Smooth muscle cell (in vitro differentiated cells): ENCODE data around the gene TTC27. TPM values are rescaled to one million over a fixed set of nuclear protein-coding genes. Genes with fewer than 3 reads are reported as not detected.

Experiments used
- DNase-seq: peaks from one replicate; lab custom pipeline; 2025; ENCODE audit not compliant: unreplicated experiment; lab: John Stamatoyannopoulos, UW
- H2AFZ ChIP-seq: fragments of 200-600 bp; sonication (generic); 2 replicates; pipeline ENCODE4 v1.6.0; 2016; ENCODE audit warnings: antibody characterized with exemption, low read depth, mild to moderate bottlenecking
- H3F3A ChIP-seq: fragments of 200-600 bp; sonication (generic); 2 replicates; pipeline ENCODE4 v1.6.0; 2017; ENCODE audit warnings: antibody characterized with exemption, low read depth
- H3K27ac ChIP-seq: fragments of 200-600 bp; sonication (generic); 2 replicates; pipeline ENCODE4 v1.5.1; 2016; ENCODE audit warnings: low read depth, mild to moderate bottlenecking
- H3K27me3 ChIP-seq: fragments of 200-600 bp; sonication (generic); 2 replicates; pipeline ENCODE4 v1.6.1; 2016; ENCODE audit warnings: low read depth, mild to moderate bottlenecking
- H3K36me3 ChIP-seq: fragments of 200-600 bp; sonication (generic); 2 replicates; pipeline ENCODE4 v1.5.1; 2016; ENCODE audit warnings: low read depth
- H3K4me1 ChIP-seq: fragments of 200-600 bp; sonication (generic); 2 replicates; pipeline ENCODE4 v1.5.1; 2016; ENCODE audit warnings: low read depth
- H3K4me2 ChIP-seq: fragments of 200-600 bp; sonication (generic); 2 replicates; pipeline ENCODE4 v1.6.0; 2016; ENCODE audit warnings: mild to moderate bottlenecking
- H3K4me3 ChIP-seq: fragments of 200-600 bp; sonication (generic); 2 replicates; pipeline ENCODE4 v1.5.1; 2016; ENCODE audit warnings: mild to moderate bottlenecking
- H3K79me2 ChIP-seq: fragments of 200-600 bp; sonication (generic); 2 replicates; pipeline ENCODE4 v1.6.0; 2016; ENCODE audit warnings: low read depth, mild to moderate bottlenecking
- H3K9ac ChIP-seq: fragments of 200-600 bp; sonication (generic); 2 replicates; pipeline ENCODE4 v1.6.0; 2016; ENCODE audit warnings: low read depth
- H3K9me3 ChIP-seq: fragments of 200-600 bp; sonication (generic); replicated peaks from 2 replicates; pipeline ENCODE4 v1.5.1; 2016; ENCODE audit warnings: low read depth
- H4K20me1 ChIP-seq: fragments of 200-600 bp; sonication (generic); 2 replicates; pipeline ENCODE4 v1.6.0; 2016; ENCODE audit warnings: low read depth
- CTCF ChIP-seq: fragments of 200-600 bp; sonication (generic); IDR thresholded peaks from 2 replicates; pipeline ENCODE4 v1.5.1; 2017; ENCODE audit warnings: borderline replicate concordance, mild to moderate bottlenecking, antibody characterized with exemption; ENCODE audit not compliant: insufficient read depth, poor library complexity, severe bottlenecking
- WGBS: methylation state at CpG from one replicate; pipeline ENCODE4 v1.1.7; 2016; ENCODE audit warnings: low lambda C conversion rate; 5-methylcytosine and 5-hydroxymethylcytosine counted together
- polyA plus RNA-seq: library from polyadenylated mRNA; unstranded; fragments of >200 nt; fragmentation: Nextera tagmentation; extraction: Ambion mirVana; gene quantifications from 2 replicates; pipeline ENCODE4 v1.2.1, GENCODE V29; 2016
- total RNA-seq: library from RNA; depleted of rRNA; stranded (reverse); fragments of >200 nt; gene quantifications from 2 replicates; pipeline ENCODE4 v1.2.3, GENCODE V29; 2014

The TTC27 gene
- total and polyA plus RNA-seq, 2 experiments from 2014 or later, result 9.2 to 12.1 TPM

- no peak overlapping the region for H3K27ac ChIP-seq
- DNase-seq, result no peak
- H3K27me3 ChIP-seq, result no peaks in the 10 kb centered on the region
- no peak overlapping the region for H3K4me3 ChIP-seq
- no peaks in the 10 kb centered on the region for H4K20me1 ChIP-seq
- no peak overlapping the region for H2AFZ ChIP-seq
- H3F3A ChIP-seq, result no peaks in the 10 kb centered on the region
- H3K36me3 ChIP-seq, result no peaks in the 10 kb centered on the region
- WGBS, result 95% methylated on average over 4 of the region's 4 CpGs
- H3K4me2 ChIP-seq, result no peak overlapping the region
- H3K9me3 ChIP-seq, result no peaks in the 10 kb centered on the region
- H3K79me2 ChIP-seq, result no peaks in the 10 kb centered on the region
- no peak overlapping the region for H3K9ac ChIP-seq
- TF ChIP-seq CTCF, result no peak
- H3K4me1 ChIP-seq, result no peaks in the 10 kb centered on the region
Measured at GRCh38 chr2:32802877-32803276, 175.0 kb downstream of the TTC27 start.

GRCh38 chr2:32804205-32804604 is 176.4 kb downstream of the TTC27 start:
- Histone ChIP-seq H3K9ac (no peak overlapping the region), H3K27ac (no peak overlapping the region), H3K9me3 (no peaks in the 10 kb centered on the region), H3K79me2 (no peaks in the 10 kb centered on the region), H3K36me3 (no peaks in the 10 kb centered on the region), H4K20me1 (no peaks in the 10 kb centered on the region), H3K4me2 (no peak overlapping the region), H3F3A (no peaks in the 10 kb centered on the region), H2AFZ (no peak overlapping the region), H3K27me3 (no peaks in the 10 kb centered on the region), H3K4me1 (no peaks in the 10 kb centered on the region), H3K4me3 (no peak overlapping the region)
- WGBS, result 49% methylated on average over 2 of the region's 2 CpGs
- TF ChIP-seq CTCF, result no peak
- DNase-seq, result no peak

GRCh38 chr2:32805104-32806095 is 177.6 kb downstream of the TTC27 start:
- WGBS, result 93% methylated on average over 4 of the region's 4 CpGs
- no peak overlapping the region for H3K4me2 ChIP-seq
- no peak for DNase-seq

More at GRCh38 chr2:32805104-32806095, 177.6 kb downstream of the TTC27 start:
- Histone ChIP-seq H3K4me3 (no peak overlapping the region), H3K36me3 (no peaks in the 10 kb centered on the region), H3K4me1 (no peaks in the 10 kb centered on the region), H2AFZ (no peak overlapping the region), H3F3A (no peaks in the 10 kb centered on the region), H3K27me3 (no peaks in the 10 kb centered on the region), H3K9me3 (no peaks in the 10 kb centered on the region), H3K9ac (no peak overlapping the region), H3K27ac (peak overlapping the region; percentile 10), H3K79me2 (no peaks in the 10 kb centered on the region), H4K20me1 (no peaks in the 10 kb centered on the region)
- TF ChIP-seq CTCF, result no peak
